CD4-positive, CD25-positive, alpha-beta regulatory T cell (primary cell): ENCODE measurements around the gene CYB5R3. TPM values are rescaled to one million over a fixed set of nuclear protein-coding genes. Genes with fewer than 3 reads are reported as not detected.
"Not testable (repeated sequence)": the region's sequence is repeated elsewhere in the genome, so short reads cannot be mapped to it uniquely, and the experiment has no call there.

ENCODE experiments used
- ATAC-seq, 2 donors: fragments of 150-1000 bp; cut with Tn5 transposase; one replicate each; pipeline ENCODE4 v1.10.0; 2021; ENCODE audit warnings: low read depth in 2 of 2, moderate number of reproducible peaks in 2 of 2, moderate library complexity in 1 of 2
- DNase-seq, 3 donors: peaks; one replicate each; pipeline versions ENCODE4 v3.0.0 to v3.0.0-alpha.2; 2012 to 2022; ENCODE audit warnings: mixed read lengths in 1 of 3
- H3K27ac ChIP-seq: one replicate; pipeline ENCODE4 v1.7.0; 2013; ENCODE audit warnings: mild to moderate bottlenecking, low read length; ENCODE audit not compliant: insufficient read depth, poor library complexity, severe bottlenecking
- H3K27me3 ChIP-seq: one replicate; pipeline ENCODE4 v1.7.0; 2013; ENCODE audit warnings: low read length; ENCODE audit not compliant: control insufficient read depth, insufficient read depth
- H3K36me3 ChIP-seq: one replicate; pipeline ENCODE4 v1.7.0; 2013; ENCODE audit warnings: mild to moderate bottlenecking, low read length, moderate library complexity; ENCODE audit not compliant: control insufficient read depth, insufficient read depth
- H3K4me1 ChIP-seq: 2 replicates; pipeline ENCODE4 v1.7.0; 2013; ENCODE audit warnings: mild to moderate bottlenecking, low read length; ENCODE audit not compliant: insufficient read depth, control insufficient read depth, poor library complexity, severe bottlenecking
- H3K4me3 ChIP-seq: one replicate; pipeline ENCODE4 v1.7.0; 2013; ENCODE audit warnings: low read depth, mild to moderate bottlenecking, low read length, moderate library complexity
- H3K9me3 ChIP-seq, 2 experiments: 1 replicate in 1 of 2; 2 replicates in 1 of 2; pipeline ENCODE4 v1.7.0; 2013; ENCODE audit warnings: low read length in 2 of 2, mild to moderate bottlenecking in 1 of 2, moderate library complexity in 1 of 2; ENCODE audit not compliant: control insufficient read depth in 2 of 2
- H3K27ac Mint-ChIP-seq, 3 donors: one replicate each; pipeline ENCODE4 v1.8.0; 2020 to 2022; ENCODE audit warnings: mild to moderate bottlenecking in 3 of 3, mixed read lengths in 3 of 3, moderate library complexity in 2 of 3
- H3K27me3 Mint-ChIP-seq: one replicate; pipeline ENCODE4 v1.8.0; 2022; ENCODE audit warnings: mild to moderate bottlenecking, mixed read lengths
- H3K36me3 Mint-ChIP-seq: one replicate; pipeline ENCODE4 v1.8.0; 2020; ENCODE audit warnings: mixed read lengths
- H3K4me1 Mint-ChIP-seq, 4 donors: one replicate each; pipeline ENCODE4 v1.8.0; 2020 to 2022; ENCODE audit warnings: mixed read lengths in 4 of 4, mild to moderate bottlenecking in 1 of 4
- H3K4me3 Mint-ChIP-seq, 4 donors: one replicate each; pipeline ENCODE4 v1.8.0; 2020 to 2022; ENCODE audit warnings: mild to moderate bottlenecking in 4 of 4, mixed read lengths in 4 of 4, moderate library complexity in 3 of 4
- H3K9me3 Mint-ChIP-seq, 7 donors: one replicate each; pipeline ENCODE4 v1.8.0; 2020 to 2022; ENCODE audit warnings: mixed read lengths in 7 of 7, mild to moderate bottlenecking in 3 of 7, moderate library complexity in 2 of 7
- polyA plus RNA-seq, 4 donors: library from polyadenylated mRNA; unstranded; fragments of 300-500 nt; fragmentation: Illumina TruSeq; gene quantifications; one replicate each; pipeline ENCODE4 v1.2.3, GENCODE V29; 2021
- total RNA-seq: library from RNA; stranded (reverse); gene quantifications from one replicate; pipeline ENCODE4 v1.2.3, GENCODE V29; 2022

The CYB5R3 gene
- total and polyA plus RNA-seq, 5 donors from 2014 or later = 46.6 to 56.3 (median 56.2) TPM

DNA sequence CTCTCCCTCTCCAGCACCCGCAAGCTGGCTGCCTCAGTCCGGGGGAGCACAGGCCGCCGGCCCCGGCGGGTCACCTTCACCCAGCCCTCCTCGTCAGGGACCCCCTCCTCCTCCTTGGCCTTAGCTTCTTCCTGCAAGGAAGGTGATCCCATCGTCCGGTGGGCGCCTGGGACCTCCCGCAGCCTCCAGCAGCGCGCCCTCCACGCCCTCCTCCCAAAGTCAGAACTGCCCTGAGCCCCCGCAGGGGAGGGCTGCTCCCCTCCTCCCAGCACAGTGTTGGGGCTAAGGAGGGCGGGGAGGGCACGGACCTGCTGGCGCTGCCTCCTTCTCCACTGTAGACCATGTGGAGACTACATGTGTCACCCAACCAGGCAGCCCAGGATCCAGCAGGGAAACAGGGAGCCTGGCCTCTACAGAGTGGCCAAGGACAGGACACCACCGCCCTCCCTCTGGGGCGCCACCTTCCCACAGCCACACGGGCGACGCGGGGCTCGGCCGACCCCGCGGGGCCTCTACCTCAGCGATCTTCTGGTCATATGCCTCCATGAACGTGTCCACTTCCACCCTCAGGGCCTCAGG, 73.1 kb downstream of the CYB5R3 start:
- not testable (repeated sequence) for H3K4me1 Mint-ChIP-seq, H3K9me3 Mint-ChIP-seq, H3K4me3 ChIP-seq, H3K9me3 ChIP-seq, H3K27me3 ChIP-seq, H3K27ac ChIP-seq, H3K27ac Mint-ChIP-seq, H3K4me1 ChIP-seq, ATAC-seq, H3K36me3 Mint-ChIP-seq, DNase-seq, H3K27me3 Mint-ChIP-seq, H3K4me3 Mint-ChIP-seq
- H3K36me3 ChIP-seq = peaks cover 28% of the 10 kb centered on the region

DNA sequence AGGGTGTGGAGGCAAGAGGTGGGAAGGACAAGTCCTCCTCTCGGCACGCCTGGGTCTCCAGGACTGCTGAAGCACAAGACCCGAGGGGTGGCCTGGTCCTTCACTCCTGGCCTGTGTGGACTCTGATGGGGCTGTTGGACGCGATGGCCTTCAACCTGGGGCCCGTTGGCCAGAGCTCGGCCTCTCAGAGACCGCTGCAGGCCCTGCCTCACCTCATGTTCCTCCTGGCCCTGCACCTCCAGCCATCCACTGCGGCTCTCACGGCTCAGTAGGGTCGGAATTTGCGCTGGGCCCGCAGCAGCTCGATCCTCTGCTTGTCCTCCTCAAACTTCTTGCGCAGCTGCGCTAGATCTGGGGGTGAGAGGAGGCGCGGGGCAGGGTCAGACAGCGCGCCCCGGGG, 74.7 kb downstream of the CYB5R3 start:
- not testable (repeated sequence) for H3K27ac Mint-ChIP-seq, H3K4me3 Mint-ChIP-seq, H3K27me3 ChIP-seq, H3K9me3 Mint-ChIP-seq, H3K9me3 ChIP-seq, H3K4me3 ChIP-seq, H3K4me1 Mint-ChIP-seq, H3K36me3 Mint-ChIP-seq, ATAC-seq, H3K27ac ChIP-seq, H3K4me1 ChIP-seq, DNase-seq, H3K27me3 Mint-ChIP-seq
- peaks cover 26% of the 10 kb centered on the region for H3K36me3 ChIP-seq

DNA sequence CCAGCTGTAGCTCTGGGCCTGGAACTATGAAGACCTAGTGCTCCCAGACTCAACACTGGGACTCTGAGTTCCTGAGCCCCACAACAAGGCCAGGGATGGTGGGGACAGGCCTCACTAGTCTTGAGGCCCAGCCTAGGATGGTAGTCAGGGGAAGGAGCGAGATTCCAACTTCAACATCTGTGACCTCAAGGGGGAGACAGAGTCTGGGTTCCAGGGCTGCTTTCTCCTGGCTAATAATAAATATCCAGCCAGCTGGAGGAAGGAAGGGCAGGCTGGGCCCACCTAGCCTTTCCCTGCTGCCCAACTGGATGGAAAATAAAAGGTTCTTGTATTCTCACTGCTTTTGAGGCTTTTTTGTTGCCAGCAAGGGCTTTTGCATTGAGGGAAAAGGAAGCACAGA, 75.1 kb downstream of the CYB5R3 start:
- not testable (repeated sequence) for DNase-seq, H3K9me3 Mint-ChIP-seq, H3K4me1 Mint-ChIP-seq, H3K9me3 ChIP-seq, H3K27ac ChIP-seq, H3K27me3 Mint-ChIP-seq, H3K4me3 Mint-ChIP-seq, H3K27ac Mint-ChIP-seq, H3K4me3 ChIP-seq, H3K27me3 ChIP-seq, ATAC-seq, H3K4me1 ChIP-seq, H3K36me3 Mint-ChIP-seq
- peaks cover 26% of the 10 kb centered on the region for H3K36me3 ChIP-seq

GRCh38 chr22:42571068-42571467, 78.1 kb downstream of the CYB5R3 start:
- H3K4me1 Mint-ChIP-seq, H3K27me3 ChIP-seq, H3K9me3 Mint-ChIP-seq, H3K4me3 Mint-ChIP-seq, H3K36me3 ChIP-seq, H3K4me3 ChIP-seq, H3K9me3 ChIP-seq, DNase-seq, H3K27ac Mint-ChIP-seq, H3K36me3 Mint-ChIP-seq, ATAC-seq, H3K27me3 Mint-ChIP-seq, H3K4me1 ChIP-seq, H3K27ac ChIP-seq: not testable (repeated sequence)

DNA sequence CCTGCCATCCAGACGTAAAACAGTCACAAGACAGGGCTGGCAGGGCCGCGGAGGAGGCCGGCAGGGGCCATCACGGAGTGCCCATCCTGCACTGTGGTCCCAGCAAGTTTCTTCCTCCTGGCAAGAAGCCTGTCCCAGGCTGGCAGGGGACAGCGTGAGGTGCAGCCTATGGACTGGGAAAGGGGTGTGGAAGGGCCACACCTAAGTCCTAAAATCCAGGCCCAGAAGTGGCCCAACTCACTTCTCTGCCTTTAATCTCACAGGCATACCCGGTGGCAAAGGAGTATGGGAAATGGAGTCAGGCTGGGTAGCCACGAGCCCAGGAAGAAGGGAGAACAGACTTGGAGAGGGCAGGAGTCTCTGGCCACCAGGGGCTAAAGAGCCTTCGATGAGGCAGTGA, 78.6 kb downstream of the CYB5R3 start:
- not testable (repeated sequence) for H3K4me3 ChIP-seq, H3K27ac Mint-ChIP-seq, H3K27me3 ChIP-seq, H3K4me1 Mint-ChIP-seq, H3K4me1 ChIP-seq, ATAC-seq, H3K36me3 ChIP-seq, DNase-seq, H3K9me3 Mint-ChIP-seq, H3K27me3 Mint-ChIP-seq, H3K4me3 Mint-ChIP-seq, H3K36me3 Mint-ChIP-seq, H3K27ac ChIP-seq, H3K9me3 ChIP-seq

DNA sequence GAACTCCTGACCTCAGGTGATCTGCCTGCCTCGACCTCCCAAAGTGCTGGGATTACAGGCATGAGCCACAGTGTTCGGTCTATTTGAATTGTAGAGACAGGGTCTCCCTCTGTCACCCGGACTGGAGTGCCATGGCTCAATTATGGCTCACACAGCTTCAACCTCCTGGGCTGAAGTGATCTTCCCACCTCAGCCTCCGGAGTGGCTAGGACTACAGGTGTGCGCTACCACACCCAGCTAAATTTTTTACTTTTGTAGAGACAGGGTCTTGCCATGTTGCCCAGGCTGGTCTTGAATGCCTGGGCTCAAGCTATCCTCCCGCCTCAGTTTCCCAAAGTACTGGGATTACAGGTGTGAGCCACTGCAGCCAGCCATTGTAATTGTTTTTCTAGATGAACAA, 81.2 kb downstream of the CYB5R3 start:
- H3K4me1 ChIP-seq, H3K4me1 Mint-ChIP-seq, H3K4me3 ChIP-seq, H3K36me3 Mint-ChIP-seq, H3K27me3 Mint-ChIP-seq, H3K27me3 ChIP-seq, H3K4me3 Mint-ChIP-seq, H3K27ac ChIP-seq, H3K27ac Mint-ChIP-seq, ATAC-seq, H3K36me3 ChIP-seq, H3K9me3 ChIP-seq, H3K9me3 Mint-ChIP-seq, DNase-seq: not testable (repeated sequence)

Other genes with a start within 250 kb of the CYB5R3 start
- gene NFAM1, start 217.0 kb downstream of the CYB5R3 start, total RNA-seq = 0.12 TPM
- under 1 TPM in 2 of 4 donors, not detected in 2; 0.11 to 0.54 TPM for gene NFAM1, start 217.0 kb downstream of the CYB5R3 start, polyA plus RNA-seq
- 56.0 TPM for gene RRP7A, start 129.6 kb downstream of the CYB5R3 start, total RNA-seq
- 10 to 100 TPM; 29.8 to 50.6 (median 45.2) TPM for gene RRP7A, start 129.6 kb downstream of the CYB5R3 start, polyA plus RNA-seq
- not detected for gene SERHL2, start 95.4 kb downstream of the CYB5R3 start, total RNA-seq
- under 1 TPM in 3 of 4 donors, not detected in 1; 0.41 to 0.76 (median 0.50) TPM for gene SERHL2, start 95.4 kb downstream of the CYB5R3 start, polyA plus RNA-seq
- 81.0 TPM for gene POLDIP3, start 34.5 kb downstream of the CYB5R3 start, total RNA-seq
- gene POLDIP3, start 34.5 kb downstream of the CYB5R3 start, polyA plus RNA-seq = 10 to 100 TPM; 63.7 to 79.7 (median 70.7) TPM
- gene ATP5MGL, start 8.8 kb downstream of the CYB5R3 start, total RNA-seq = 4.6 TPM
- gene ATP5MGL, start 8.8 kb downstream of the CYB5R3 start, polyA plus RNA-seq = 1 to 10 TPM in 1 of 4 donors, under 1 TPM in 3; 0.67 to 1.3 (median 0.97) TPM
- not detected for gene A4GALT, start 71.5 kb upstream of the CYB5R3 start, total RNA-seq
- not detected for gene A4GALT, start 71.5 kb upstream of the CYB5R3 start, polyA plus RNA-seq
- 28.8 TPM for gene ARFGAP3, start 207.9 kb upstream of the CYB5R3 start, total RNA-seq
- gene ARFGAP3, start 207.9 kb upstream of the CYB5R3 start, polyA plus RNA-seq = 10 to 100 TPM; 27.1 to 31.0 (median 29.3) TPM